ENCODE results near the gene UBAP2L.

DNA sequence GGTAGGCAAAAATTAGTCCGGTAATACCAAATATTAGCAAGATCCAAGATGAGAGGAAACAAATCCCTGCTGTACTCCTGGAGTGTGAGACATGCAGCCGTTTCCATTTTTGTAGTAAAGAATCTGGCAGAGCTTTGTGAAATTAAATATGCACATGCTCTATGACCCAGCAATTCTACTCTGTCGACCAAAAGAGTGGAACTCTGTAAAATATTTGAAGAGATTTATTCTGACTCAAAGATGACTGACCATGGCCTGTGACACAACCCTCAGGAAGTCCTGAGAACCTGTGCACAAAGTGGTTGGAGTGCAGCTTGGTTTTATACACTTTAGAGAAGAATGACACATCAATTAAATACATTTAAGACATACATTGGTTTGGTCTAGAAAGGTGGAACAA is 67.9 kb downstream of the UBAP2L start:
- TF ChIP-seq, protein P1, sequence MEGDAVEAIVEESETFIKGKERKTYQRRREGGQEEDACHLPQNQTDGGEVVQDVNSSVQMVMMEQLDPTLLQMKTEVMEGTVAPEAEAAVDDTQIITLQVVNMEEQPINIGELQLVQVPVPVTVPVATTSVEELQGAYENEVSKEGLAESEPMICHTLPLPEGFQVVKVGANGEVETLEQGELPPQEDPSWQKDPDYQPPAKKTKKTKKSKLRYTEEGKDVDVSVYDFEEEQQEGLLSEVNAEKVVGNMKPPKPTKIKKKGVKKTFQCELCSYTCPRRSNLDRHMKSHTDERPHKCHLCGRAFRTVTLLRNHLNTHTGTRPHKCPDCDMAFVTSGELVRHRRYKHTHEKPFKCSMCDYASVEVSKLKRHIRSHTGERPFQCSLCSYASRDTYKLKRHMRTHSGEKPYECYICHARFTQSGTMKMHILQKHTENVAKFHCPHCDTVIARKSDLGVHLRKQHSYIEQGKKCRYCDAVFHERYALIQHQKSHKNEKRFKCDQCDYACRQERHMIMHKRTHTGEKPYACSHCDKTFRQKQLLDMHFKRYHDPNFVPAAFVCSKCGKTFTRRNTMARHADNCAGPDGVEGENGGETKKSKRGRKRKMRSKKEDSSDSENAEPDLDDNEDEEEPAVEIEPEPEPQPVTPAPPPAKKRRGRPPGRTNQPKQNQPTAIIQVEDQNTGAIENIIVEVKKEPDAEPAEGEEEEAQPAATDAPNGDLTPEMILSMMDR (IDR thresholded peaks at IDR 0.05): no peak
- TF ChIP-seq POLR2A (IDR thresholded peaks at IDR 0.05): no peak

All from thyroid gland (tissue), 4 donors.